Fibroblast of lung (primary cell): ENCODE measurements around the gene CSRP1.

ENCODE experiments used
- CTCF ChIP-seq, 2 donors: IDR thresholded peaks in 1 of 2; conservative IDR thresholded peaks in 1 of 2; 1 replicate in 1 of 2; 2 replicates in 1 of 2; pipeline ENCODE4 v1.5.1; 2011 to 2012; ENCODE audit warnings: low read length in 2 of 2, control low read depth in 1 of 2, inconsistent platforms in 1 of 2, low read depth in 1 of 2, mild to moderate bottlenecking in 1 of 2
- EZH2 ChIP-seq: IDR thresholded peaks from 2 replicates; pipeline ENCODE4 v1.5.1; 2012; ENCODE audit warnings: low read length, control low read depth, mild to moderate bottlenecking; ENCODE audit errors: missing control alignments

- TF ChIP-seq CTCF (conservative IDR thresholded peaks at IDR 0.05 in 1 of 2, IDR thresholded peaks at IDR 0.05 in 1 of 2; ENCODE audit: low read depth in 1 of 2, low read length in 2 of 2) (no peak), EZH2 (no peak)
Observed at GRCh38 chr1:201552941-201553351, 46.0 kb upstream of the CSRP1 start.
